Breast epithelium (tissue), 3 donors: Measurements from ENCODE around the gene FAIM2.

Experiments
- CTCF ChIP-seq, 3 donors: fragments of 450-650 bp; IDR thresholded peaks; one replicate each; pipeline ENCODE4 v1.5.1; 2016 to 2017; ENCODE audit warnings: antibody characterized with exemption in 3 of 3, mild to moderate bottlenecking in 3 of 3, moderate library complexity in 3 of 3
- POLR2A ChIP-seq: fragments of 450-650 bp; IDR thresholded peaks from one replicate; pipeline ENCODE4 v1.6.1; 2016; ENCODE audit warnings: antibody characterized with exemption, mild to moderate bottlenecking, moderate library complexity
- POLR2AphosphoS5 ChIP-seq, 3 donors: sonication (generic); formaldehyde crosslinking; IDR thresholded peaks; one replicate each; pipeline ENCODE4 v1.6.1; 2017; ENCODE audit warnings: antibody characterized with exemption in 3 of 3

- TF ChIP-seq POLR2A (no peak), CTCF (IDR thresholded peaks at IDR 0.05) (no peak), POLR2AphosphoS5 (IDR thresholded peaks at IDR 0.05) (no peak)
These were observed 40.3 kb upstream of the FAIM2 start for GRCh38 chr12:49944046-49944445.
